Activated CD4-positive, alpha-beta memory T cell treated with anti-CD3 and anti-CD28 coated beads, Interleukin-2, amount 10 ng/mL, durations not matched to agents 7 days and 5 days (primary cell): ENCODE results near the gene BICDL2. TPM values are rescaled to one million over a fixed set of nuclear protein-coding genes. Genes with fewer than 3 reads are reported as not detected.
"Not testable (repeated sequence)": the region's sequence is repeated elsewhere in the genome, so short reads cannot be mapped to it uniquely, and the experiment has no call there.

Source experiments
- CTCF ChIA-PET: fragments of 350-600 bp; sonication (Branson Sonifier 250); formaldehyde crosslinking; loops from one replicate; lab custom pipeline; 2021; ENCODE audit warnings: antibody characterized with exemption, inconsistent platforms; lab: Charles Lee
- POLR2A ChIA-PET: fragments of 350-600 bp; sonication (Branson Sonifier 250); formaldehyde crosslinking; loops from one replicate; lab custom pipeline; 2021; ENCODE audit warnings: antibody characterized with exemption; lab: Charles Lee
- DNase-seq: peaks from one replicate; pipeline ENCODE4 v3.0.0-alpha.2; 2020
- H3K27ac Mint-ChIP-seq: one replicate; pipeline ENCODE4 v1.8.0; 2021; ENCODE audit warnings: mild to moderate bottlenecking, mixed read lengths
- H3K27me3 Mint-ChIP-seq: one replicate; pipeline ENCODE4 v1.8.0; 2021; ENCODE audit warnings: mixed read lengths
- H3K36me3 Mint-ChIP-seq: one replicate; pipeline ENCODE4 v1.8.0; 2021; ENCODE audit warnings: low read depth, mixed read lengths
- H3K4me1 Mint-ChIP-seq: one replicate; pipeline ENCODE4 v1.8.0; 2021; ENCODE audit warnings: mixed read lengths
- H3K4me3 Mint-ChIP-seq: one replicate; pipeline ENCODE4 v1.8.0; 2021; ENCODE audit warnings: mild to moderate bottlenecking, mixed read lengths
- H3K9me3 Mint-ChIP-seq: one replicate; pipeline ENCODE4 v1.8.0; 2021; ENCODE audit warnings: mixed read lengths
- total RNA-seq, 2 experiments: library from RNA; stranded (reverse); gene quantifications; one replicate each; pipeline ENCODE4 v1.2.3, GENCODE V29; 2021

BICDL2 gene
- total RNA-seq, 2 experiments from 2014 or later, result 1.4 to 1.9 TPM

GRCh38 chr16:3054965-3055733 is 18.4 kb upstream of the BICDL2 start:
- peak; percentile 76 for DNase-seq
- Mint-ChIP-seq H3K36me3 (peaks cover 77% of the 10 kb centered on the region), H3K4me1 (peaks cover 77% of the 10 kb centered on the region), H3K27me3 (no peaks in the 10 kb centered on the region), H3K27ac (peak overlapping the region; percentile 96), H3K9me3 (no peaks in the 10 kb centered on the region), H3K4me3 (peak overlapping the region; percentile 64)
- CTCF ChIA-PET, result interaction anchor here (1.2 to 6.3 kb wide), 4 partner anchors 20 to 73 kb away, joined by 5 to 177 read pairs (median 6); no protein-coding TSS in a partner anchor
- POLR2A ChIA-PET, result interaction anchor here (0.8 to 6.1 kb wide), 11 partner anchors 7 to 79 kb away, joined by 3 to 96 read pairs (median 4); partner anchors contain the start of gene MMP25

DNA sequence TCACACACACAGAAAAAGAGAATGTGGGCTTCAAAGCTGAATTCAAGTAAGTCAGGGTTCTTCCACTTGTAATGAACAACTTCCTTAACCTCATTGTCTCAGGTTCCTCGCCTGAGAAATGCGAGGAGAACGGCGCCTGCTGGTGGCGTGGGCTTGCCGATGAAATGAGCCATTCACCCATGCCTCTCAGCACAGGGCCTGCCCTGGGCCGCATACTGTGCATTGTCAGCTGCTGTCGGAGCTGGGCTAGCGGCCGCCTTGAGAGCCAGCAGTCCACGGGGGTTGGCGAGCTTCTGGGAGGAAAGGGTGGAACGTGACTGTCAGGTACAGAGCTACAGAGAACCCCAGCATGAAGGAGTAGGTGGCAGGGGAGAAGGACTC is 16.6 kb upstream of the BICDL2 start:
- H3K9me3 Mint-ChIP-seq, CTCF ChIA-PET, H3K27me3 Mint-ChIP-seq, DNase-seq, POLR2A ChIA-PET: not testable (repeated sequence)
- peak overlapping the region; percentile 83 for H3K27ac Mint-ChIP-seq
- H3K4me3 Mint-ChIP-seq, result peak overlapping the region; percentile 59
- peaks cover 88% of the 10 kb centered on the region for H3K4me1 Mint-ChIP-seq
- H3K36me3 Mint-ChIP-seq, result peaks cover 76% of the 10 kb centered on the region

- not testable (repeated sequence) for H3K9me3 Mint-ChIP-seq, H3K27me3 Mint-ChIP-seq, DNase-seq, H3K4me3 Mint-ChIP-seq
- ChIA-PET CTCF (interaction anchor here (1.0 kb wide), 1 partner anchor 21 kb away, joined by 3 read pairs; no protein-coding TSS in a partner anchor), POLR2A (interaction anchor here (1.9 to 8.7 kb wide), 2 partner anchors 13 to 30 kb away, joined by 5 to 65 read pairs; partner anchors contain the start of gene IL32)
- peak overlapping the region; percentile 79 for H3K27ac Mint-ChIP-seq
- H3K4me1 Mint-ChIP-seq, result peaks cover 93% of the 10 kb centered on the region
- H3K36me3 Mint-ChIP-seq, result peaks cover 79% of the 10 kb centered on the region
Measured at GRCh38 chr16:3052571-3053329, 16.0 kb upstream of the BICDL2 start.

- ChIA-PET POLR2A (interaction anchor here (0.8 to 8.7 kb wide), 8 partner anchors 12 to 107 kb away, joined by 3 to 72 read pairs (median 7); partner anchors contain the start of gene IL32), CTCF (interaction anchor here (1.5 to 5.8 kb wide), 3 partner anchors 20 to 45 kb away, joined by 4 to 38 read pairs (median 15); no protein-coding TSS in a partner anchor)
- peak overlapping the region; percentile 57 for H3K4me3 Mint-ChIP-seq
- peaks cover 74% of the 10 kb centered on the region for H3K36me3 Mint-ChIP-seq
- no peak for DNase-seq
- no peaks in the 10 kb centered on the region for H3K9me3 Mint-ChIP-seq
- peaks cover 2% of the 10 kb centered on the region for H3K27me3 Mint-ChIP-seq
- peak overlapping the region; percentile 77 for H3K27ac Mint-ChIP-seq
- peaks cover 87% of the 10 kb centered on the region for H3K4me1 Mint-ChIP-seq
Measured at GRCh38 chr16:3051494-3051893, 14.8 kb upstream of the BICDL2 start.

GRCh38 chr16:3051009-3051408 is 14.3 kb upstream of the BICDL2 start:
- peak overlapping the region; percentile 57 for H3K4me3 Mint-ChIP-seq
- H3K9me3 Mint-ChIP-seq, result no peaks in the 10 kb centered on the region
- peaks cover 2% of the 10 kb centered on the region for H3K27me3 Mint-ChIP-seq
- CTCF ChIA-PET, result interaction anchor here (1.5 to 5.8 kb wide), 3 partner anchors 19 to 45 kb away, joined by 4 to 38 read pairs (median 15); no protein-coding TSS in a partner anchor
- no peak for DNase-seq
- H3K4me1 Mint-ChIP-seq, result peaks cover 83% of the 10 kb centered on the region
- H3K27ac Mint-ChIP-seq, result peak overlapping the region; percentile 77
- H3K36me3 Mint-ChIP-seq, result peaks cover 71% of the 10 kb centered on the region
- POLR2A ChIA-PET, result interaction anchor here (0.8 to 8.7 kb wide), 9 partner anchors 12 to 108 kb away, joined by 3 to 72 read pairs (median 5); partner anchors contain the start of gene IL32

DNA sequence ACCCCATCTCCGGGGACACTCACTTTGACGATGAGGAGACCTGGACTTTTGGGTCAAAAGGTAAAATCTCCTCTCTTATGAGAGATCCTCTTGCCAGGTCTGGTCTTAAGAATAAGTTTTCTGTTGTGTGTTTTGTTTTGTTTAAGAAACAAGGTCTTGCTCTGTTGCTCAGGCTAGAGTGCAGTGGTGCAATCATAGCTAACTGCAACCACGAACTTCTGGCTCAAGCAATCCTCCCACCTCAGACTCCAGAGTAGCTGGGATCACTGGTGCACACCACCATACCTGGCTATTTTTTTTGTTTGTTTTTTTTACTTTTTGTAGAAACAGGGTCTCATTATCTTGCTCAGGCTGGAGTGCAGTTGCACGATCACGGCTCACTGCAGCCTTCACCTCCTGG is 13.7 kb upstream of the BICDL2 start:
- H3K36me3 Mint-ChIP-seq, result peaks cover 67% of the 10 kb centered on the region
- H3K27me3 Mint-ChIP-seq, result peaks cover 3% of the 10 kb centered on the region
- H3K4me1 Mint-ChIP-seq, result peaks cover 78% of the 10 kb centered on the region
- CTCF ChIA-PET, result interaction anchor here (1.5 to 5.8 kb wide), 3 partner anchors 19 to 46 kb away, joined by 4 to 38 read pairs (median 15); no protein-coding TSS in a partner anchor
- peak overlapping the region; percentile 57 for H3K4me3 Mint-ChIP-seq
- H3K27ac Mint-ChIP-seq, result peak overlapping the region; percentile 77
- no peaks in the 10 kb centered on the region for H3K9me3 Mint-ChIP-seq
- DNase-seq, result no peak
- POLR2A ChIA-PET, result interaction anchor here (1.0 to 8.7 kb wide), 8 partner anchors 8 to 79 kb away, joined by 4 to 72 read pairs (median 12); partner anchors contain the start of gene IL32

DNA sequence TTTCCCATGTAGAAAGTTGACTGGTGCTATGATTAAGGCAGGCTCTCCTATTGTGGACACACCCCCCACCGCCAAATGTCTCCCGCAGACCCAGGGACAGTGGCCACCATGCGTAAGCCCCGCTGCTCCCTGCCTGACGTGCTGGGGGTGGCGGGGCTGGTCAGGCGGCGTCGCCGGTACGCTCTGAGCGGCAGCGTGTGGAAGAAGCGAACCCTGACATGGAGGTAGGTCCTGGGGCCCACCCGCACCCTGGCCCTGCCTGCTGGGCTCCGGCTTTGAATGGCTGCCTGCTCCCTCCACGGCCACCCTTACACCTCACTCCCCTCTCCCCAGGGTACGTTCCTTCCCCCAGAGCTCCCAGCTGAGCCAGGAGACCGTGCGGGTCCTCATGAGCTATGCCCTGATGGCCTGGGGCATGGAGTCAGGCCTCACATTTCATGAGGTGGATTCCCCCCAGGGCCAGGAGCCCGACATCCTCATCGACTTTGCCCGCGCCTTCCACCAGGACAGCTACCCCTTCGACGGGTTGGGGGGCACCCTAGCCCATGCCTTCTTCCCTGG is 13.3 kb upstream of the BICDL2 start:
- Mint-ChIP-seq H3K4me1 (peaks cover 77% of the 10 kb centered on the region), H3K9me3 (no peaks in the 10 kb centered on the region), H3K4me3 (peak overlapping the region; percentile 57), H3K27me3 (peaks cover 6% of the 10 kb centered on the region), H3K36me3 (peaks cover 66% of the 10 kb centered on the region), H3K27ac (peak overlapping the region; percentile 77)
- ChIA-PET CTCF (interaction anchor here (2.1 to 5.8 kb wide), 2 partner anchors 18 to 21 kb away, joined by 15 to 38 read pairs; no protein-coding TSS in a partner anchor), POLR2A (interaction anchor here (1.0 to 8.7 kb wide), 11 partner anchors 9 to 85 kb away, joined by 3 to 72 read pairs (median 9); partner anchors contain the start of genes IL32, PKMYT1, TNFRSF12A and ZNF213)
- DNase-seq, result no peak

DNA sequence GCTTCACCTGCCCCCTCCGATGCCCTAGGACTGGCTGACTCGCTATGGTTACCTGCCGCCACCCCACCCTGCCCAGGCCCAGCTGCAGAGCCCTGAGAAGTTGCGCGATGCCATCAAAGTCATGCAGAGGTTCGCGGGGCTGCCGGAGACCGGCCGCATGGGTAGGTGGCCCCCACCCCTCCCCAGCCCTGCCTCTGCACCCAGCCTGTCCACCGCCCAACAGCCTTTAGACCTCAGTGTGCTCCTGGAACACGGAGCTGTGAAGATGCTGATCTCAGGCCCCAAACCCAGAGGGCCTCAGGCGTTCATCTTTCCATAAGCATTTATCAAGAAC is 10.6 kb upstream of the BICDL2 start:
- H3K4me3 Mint-ChIP-seq, result peak overlapping the region; percentile 85
- peak; percentile 37 for DNase-seq
- CTCF ChIA-PET, result interaction anchor here (0.8 to 5.8 kb wide), 9 partner anchors 11 to 88 kb away, joined by 3 to 38 read pairs (median 6); partner anchors contain the start of genes BICDL2 and ZNF213

DNA sequence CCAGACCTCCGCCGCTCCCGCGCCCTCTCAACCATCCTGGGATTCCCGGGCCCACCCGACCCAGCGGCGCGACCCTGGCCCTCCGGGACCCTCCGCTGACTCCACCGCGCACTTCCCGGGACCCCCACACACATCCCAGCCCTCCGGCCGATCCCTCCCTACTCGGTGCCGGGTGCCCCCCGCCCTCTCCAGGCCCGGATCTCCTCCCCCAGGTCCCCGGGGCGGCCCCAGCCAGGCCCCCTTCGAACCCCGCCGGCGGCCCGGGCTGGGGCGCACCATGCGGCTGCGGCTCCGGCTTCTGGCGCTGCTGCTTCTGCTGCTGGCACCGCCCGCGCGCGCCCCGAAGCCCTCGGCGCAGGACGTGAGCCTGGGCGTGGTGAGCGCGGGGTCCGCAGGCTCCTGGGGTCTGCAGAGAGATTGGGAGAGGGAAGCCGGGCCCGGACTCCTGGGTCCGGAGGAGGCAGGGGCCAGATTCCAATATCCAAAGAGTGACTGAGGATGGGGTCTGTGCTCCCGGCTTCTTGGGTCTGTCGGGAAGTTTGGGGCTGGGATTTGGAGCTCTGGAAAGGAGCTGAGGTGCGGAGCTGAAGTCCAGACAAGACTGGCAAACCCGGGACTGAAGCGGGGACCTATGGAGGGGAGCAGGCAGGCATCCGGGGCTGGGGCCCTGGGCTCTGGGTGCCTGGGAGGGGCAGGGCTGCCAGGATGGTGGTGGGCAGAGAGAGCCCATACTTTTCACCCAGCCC is 10.1 kb upstream of the BICDL2 start:
- ChIA-PET POLR2A (interaction anchor here (0.6 to 8.7 kb wide), 11 partner anchors 9 to 111 kb away, joined by 3 to 72 read pairs (median 9); partner anchors contain the start of genes HCFC1R1, IL32, PKMYT1 and THOC6), CTCF (interaction anchor here (0.8 to 5.8 kb wide), 5 partner anchors 12 to 88 kb away, joined by 3 to 38 read pairs (median 5); partner anchors contain the start of gene ZNF213)
- peaks cover 66% of the 10 kb centered on the region for H3K4me1 Mint-ChIP-seq
- H3K36me3 Mint-ChIP-seq, result peaks cover 47% of the 10 kb centered on the region
- H3K9me3 Mint-ChIP-seq, result no peaks in the 10 kb centered on the region
- H3K4me3 Mint-ChIP-seq, result peak overlapping the region; percentile 85
- H3K27ac Mint-ChIP-seq, result peak overlapping the region; percentile 87
- peaks cover 21% of the 10 kb centered on the region for H3K27me3 Mint-ChIP-seq
- DNase-seq, result peak; percentile 48

More for the DNA sequence above, 10.6 kb upstream of the BICDL2 start:
- POLR2A ChIA-PET, result interaction anchor here (0.6 to 8.7 kb wide), 14 partner anchors 9 to 217 kb away, joined by 3 to 72 read pairs (median 8); partner anchors contain the start of genes HCFC1R1, IL32, PKMYT1 and THOC6
- peaks cover 52% of the 10 kb centered on the region for H3K36me3 Mint-ChIP-seq
- no peaks in the 10 kb centered on the region for H3K9me3 Mint-ChIP-seq
- peaks cover 71% of the 10 kb centered on the region for H3K4me1 Mint-ChIP-seq
- peaks cover 21% of the 10 kb centered on the region for H3K27me3 Mint-ChIP-seq
- H3K27ac Mint-ChIP-seq, result peak overlapping the region; percentile 87

GRCh38 chr16:3045758-3046640 is 9.3 kb upstream of the BICDL2 start, which contains the start of gene MMP25:
Gene MMP25 (plus strand): TSS chr16:3046561. CDS start chr16:3046918, 357 bp downstream.
- POLR2A ChIA-PET, result interaction anchor here (1.0 to 8.7 kb wide), 5 partner anchors 11 to 84 kb away, joined by 4 to 65 read pairs (median 39); partner anchors contain the start of gene IL32
- Mint-ChIP-seq H3K36me3 (peaks cover 40% of the 10 kb centered on the region), H3K9me3 (no peaks in the 10 kb centered on the region), H3K27ac (peak within 1 kb of the TSS; percentile 87), H3K4me1 (peaks cover 57% of the 10 kb centered on the region), H3K27me3 (peaks cover 23% of the 10 kb centered on the region), H3K4me3 (peak within 1 kb of the TSS; percentile 85)
- DNase-seq, result peak; percentile 44
- CTCF ChIA-PET, result interaction anchor here (1.0 to 2.6 kb wide), 6 partner anchors 12 to 82 kb away, joined by 3 to 15 read pairs (median 11); no protein-coding TSS in a partner anchor
